HUES48 (cell line): ENCODE measurements around the gene TIAL1.

ENCODE experiments used
- H3K27ac ChIP-seq: one replicate; pipeline ENCODE4 v1.7.0; 2013; ENCODE audit warnings: low read depth, low read length, inconsistent platforms
- H3K27me3 ChIP-seq: 2 replicates; pipeline ENCODE4 v1.6.1; 2013; ENCODE audit warnings: mild to moderate bottlenecking, low read length; ENCODE audit not compliant: control insufficient read depth, insufficient read depth
- H3K36me3 ChIP-seq: 2 replicates; pipeline ENCODE4 v1.6.1; 2013; ENCODE audit warnings: low read length; ENCODE audit not compliant: control insufficient read depth, insufficient read depth
- H3K4me1 ChIP-seq: 2 replicates; pipeline ENCODE4 v1.6.1; 2013; ENCODE audit warnings: mild to moderate bottlenecking, low read length; ENCODE audit not compliant: control insufficient read depth, insufficient read depth
- H3K4me3 ChIP-seq: 2 replicates; pipeline ENCODE4 v1.5.1; 2013; ENCODE audit warnings: mild to moderate bottlenecking, low read depth, low read length
- H3K9ac ChIP-seq: 2 replicates; pipeline ENCODE4 v1.6.1; 2013; ENCODE audit warnings: mild to moderate bottlenecking, low read depth, low read length, moderate library complexity
- H3K9me3 ChIP-seq: 2 replicates; pipeline ENCODE4 v1.6.1; 2013; ENCODE audit warnings: low read length; ENCODE audit not compliant: control insufficient read depth, insufficient read depth

The TIAL1 gene

GRCh38 chr10:119526149-119526548, 70.6 kb downstream of the TIAL1 start:
- H3K27ac ChIP-seq = no peak overlapping the region
- H3K9me3 ChIP-seq = no peaks in the 10 kb centered on the region
- no peaks in the 10 kb centered on the region for H3K27me3 ChIP-seq
- no peaks in the 10 kb centered on the region for H3K36me3 ChIP-seq
- no peak overlapping the region for H3K4me3 ChIP-seq
- no peak overlapping the region for H3K9ac ChIP-seq
- H3K4me1 ChIP-seq = no peaks in the 10 kb centered on the region

- H3K9me3 ChIP-seq = no peaks in the 10 kb centered on the region
- no peaks in the 10 kb centered on the region for H3K27me3 ChIP-seq
- H3K4me3 ChIP-seq = no peak overlapping the region
- H3K4me1 ChIP-seq = no peaks in the 10 kb centered on the region
- H3K9ac ChIP-seq = no peak overlapping the region
- H3K27ac ChIP-seq = no peak overlapping the region
- H3K36me3 ChIP-seq = no peaks in the 10 kb centered on the region
These were observed 71.6 kb downstream of the TIAL1 start for GRCh38 chr10:119525116-119525515.

GRCh38 chr10:119524720-119525070, 72.1 kb downstream of the TIAL1 start:
- H3K4me3 ChIP-seq = no peak overlapping the region
- no peak overlapping the region for H3K27ac ChIP-seq
- H3K4me1 ChIP-seq = no peaks in the 10 kb centered on the region
- no peaks in the 10 kb centered on the region for H3K9me3 ChIP-seq
- H3K27me3 ChIP-seq = no peaks in the 10 kb centered on the region
- H3K9ac ChIP-seq = no peak overlapping the region
- H3K36me3 ChIP-seq = no peaks in the 10 kb centered on the region

- no peak overlapping the region for H3K27ac ChIP-seq
- H3K4me1 ChIP-seq = no peaks in the 10 kb centered on the region
- H3K9ac ChIP-seq = no peak overlapping the region
- H3K36me3 ChIP-seq = no peaks in the 10 kb centered on the region
- H3K4me3 ChIP-seq = no peak overlapping the region
- no peaks in the 10 kb centered on the region for H3K27me3 ChIP-seq
- no peaks in the 10 kb centered on the region for H3K9me3 ChIP-seq
These were observed 72.7 kb downstream of the TIAL1 start for GRCh38 chr10:119523895-119524719.
